WTC11 (cell line): ENCODE measurements around the gene TNFRSF6B. TPM values are rescaled to one million over a fixed set of nuclear protein-coding genes. Genes with fewer than 3 reads are reported as not detected.

Source experiments
- CTCF ChIP-seq: fragments of 200-600 bp; IDR thresholded peaks from 2 replicates; pipeline ENCODE4 v1.8.0; 2022; ENCODE audit warnings: antibody characterized with exemption
- E2F1 ChIP-seq: sonication (generic); formaldehyde crosslinking; IDR thresholded peaks from 2 replicates; pipeline ENCODE4 v1.8.0; 2022; ENCODE audit warnings: mild to moderate bottlenecking, missing genetic modification reagents
- E2F5 ChIP-seq: sonication (generic); formaldehyde crosslinking; IDR thresholded peaks from 2 replicates; pipeline ENCODE4 v1.8.1; 2022; ENCODE audit warnings: mild to moderate bottlenecking, moderate library complexity, missing genetic modification reagents
- FOXP1 ChIP-seq: sonication (generic); formaldehyde crosslinking; IDR thresholded peaks from 2 replicates; pipeline ENCODE4 v1.8.0; 2022; ENCODE audit warnings: missing genetic modification reagents, mild to moderate bottlenecking, moderate library complexity, borderline replicate concordance
- GABPB1 ChIP-seq: sonication (generic); formaldehyde crosslinking; IDR thresholded peaks from 2 replicates; pipeline ENCODE4 v1.8.1; 2023; ENCODE audit warnings: mild to moderate bottlenecking, missing genetic modification reagents
- HMGXB4 ChIP-seq: sonication (generic); formaldehyde crosslinking; IDR thresholded peaks from 2 replicates; pipeline ENCODE4 v1.8.1; 2023; ENCODE audit warnings: mild to moderate bottlenecking, moderate library complexity, missing genetic modification reagents
- IRF2 ChIP-seq: sonication (generic); formaldehyde crosslinking; IDR thresholded peaks from 2 replicates; pipeline ENCODE4 v1.8.0; 2022; ENCODE audit warnings: low read depth, missing genetic modification reagents, borderline replicate concordance
- MAX ChIP-seq: sonication (generic); formaldehyde crosslinking; IDR thresholded peaks from 2 replicates; pipeline ENCODE4 v1.8.0; 2022; ENCODE audit warnings: mild to moderate bottlenecking, missing genetic modification reagents
- PREB ChIP-seq: sonication (generic); formaldehyde crosslinking; IDR thresholded peaks from 2 replicates; pipeline ENCODE4 v1.8.1; 2022; ENCODE audit warnings: mild to moderate bottlenecking, missing genetic modification reagents, moderate library complexity, borderline replicate concordance
- RORB ChIP-seq: fragments of 250-450 bp; sonication (Bioruptor Pico); IDR thresholded peaks from 2 replicates; pipeline ENCODE4 v1.9.0; 2021; ENCODE audit warnings: mild to moderate bottlenecking
- SMAD3 ChIP-seq: sonication (generic); formaldehyde crosslinking; IDR thresholded peaks from 2 replicates; pipeline ENCODE4 v1.8.0; 2022; ENCODE audit warnings: missing genetic modification reagents, mild to moderate bottlenecking, borderline replicate concordance
- ZBTB43 ChIP-seq: sonication (generic); formaldehyde crosslinking; IDR thresholded peaks from 2 replicates; pipeline ENCODE4 v1.8.1; 2023; ENCODE audit warnings: mild to moderate bottlenecking, missing genetic modification reagents
- ZNF281 ChIP-seq: sonication (generic); formaldehyde crosslinking; IDR thresholded peaks from 2 replicates; pipeline ENCODE4 v1.8.0; 2023; ENCODE audit warnings: mild to moderate bottlenecking, missing genetic modification reagents
- ZNF396 ChIP-seq: fragments of 250-450 bp; sonication (Bioruptor Pico); IDR thresholded peaks from 2 replicates; pipeline ENCODE4 v1.8.0; 2021; ENCODE audit warnings: mild to moderate bottlenecking, moderate library complexity, borderline replicate concordance
- ZNF416 ChIP-seq: fragments of 250-450 bp; sonication (Bioruptor Pico); IDR thresholded peaks from 2 replicates; pipeline ENCODE4 v1.9.0; 2021; ENCODE audit warnings: mild to moderate bottlenecking, inconsistent platforms
- ZNF425 ChIP-seq: fragments of 250-450 bp; sonication (Bioruptor Pico); conservative IDR thresholded peaks from 2 replicates; pipeline ENCODE4 v1.9.0; 2021; ENCODE audit warnings: mild to moderate bottlenecking
- ZNF532 ChIP-seq: fragments of 250-450 bp; sonication (Bioruptor Pico); IDR thresholded peaks from 2 replicates; pipeline ENCODE4 v1.9.0; 2021; ENCODE audit warnings: mild to moderate bottlenecking, borderline replicate concordance
- ZNF671 ChIP-seq: fragments of 250-450 bp; sonication (Bioruptor Pico); IDR thresholded peaks from 2 replicates; pipeline ENCODE4 v1.8.0; 2021; ENCODE audit warnings: mild to moderate bottlenecking
- total RNA-seq: library from RNA; stranded (reverse); gene quantifications from 3 replicates; pipeline ENCODE4 v1.2.3, GENCODE V29; 2021

The TNFRSF6B gene
- total RNA-seq, 1 experiment from 2014 or later, result not detected

GRCh38 chr20:63653041-63653973 is 43.1 kb upstream of the TNFRSF6B start, which contains the start of gene STMN3 (continued):
- no peak for TF ChIP-seq CTCF
- TF ChIP-seq ZBTB43 (CRISPR knock-in tag), result no peak
- peak; percentile 92 for TF ChIP-seq ZNF281 (CRISPR knock-in tag)
- TF ChIP-seq ZNF532 (CRISPR knock-in tag), result no peak
- peak; percentile 98 for TF ChIP-seq FOXP1
- peak; percentile 86 for TF ChIP-seq E2F5 (CRISPR knock-in tag)
- peak; percentile 83; the same call in 1 of the 2 replicates for TF ChIP-seq IRF2 (CRISPR knock-in tag)
- no peak; the same call in 1 of the 2 replicates for TF ChIP-seq HMGXB4 (CRISPR knock-in tag)
- TF ChIP-seq RORB (CRISPR knock-in tag), result no peak
- no peak for TF ChIP-seq ZNF671 (CRISPR knock-in tag)
- peak; percentile 79; the same call in 1 of the 2 replicates for TF ChIP-seq E2F1
- peak; percentile 82; the same call in 1 of the 2 replicates for TF ChIP-seq PREB (CRISPR knock-in tag)
- TF ChIP-seq ZNF425, result no peak
- TF ChIP-seq MAX (CRISPR knock-in tag), result peak; percentile 26; the same call in 1 of the 2 replicates
- peak; percentile 91 for TF ChIP-seq GABPB1 (CRISPR knock-in tag)
- TF ChIP-seq ZNF396, result no peak
- no peak for TF ChIP-seq ZNF416 (CRISPR knock-in tag)
- peak; percentile 89 for TF ChIP-seq SMAD3
